ENCODE data around the gene RGS9.

Gene RGS9

GRCh38 chr17:65100316-65101140 is 36.6 kb upstream of the RGS9 start:
- Histone ChIP-seq H3K27me3 (ENCODE audit: control insufficient read depth, insufficient read depth, low read length, poor library complexity, severe bottlenecking) (no peaks in the 10 kb centered on the region), H3K27ac (ENCODE audit: insufficient read depth, low read depth, low read length, poor library complexity, severe bottlenecking) (no peak overlapping the region)
- WGBS, 2 experiments = 10 to 11% methylated on average over 50 of the region's 50 CpGs

GRCh38 chr17:65101371-65101770 is 35.8 kb upstream of the RGS9 start:
- H3K4me3 ChIP-seq (ENCODE audit: insufficient read depth, low read depth, low read length) = no peak overlapping the region
- H3K9me3 ChIP-seq (ENCODE audit: control insufficient read depth, low read length) = no peaks in the 10 kb centered on the region

More at GRCh38 chr17:65100316-65101140, 36.6 kb upstream of the RGS9 start:
- no peaks in the 10 kb centered on the region for H3K9me3 ChIP-seq (ENCODE audit: control insufficient read depth, low read length)
- peak overlapping the region; percentile 36 for H3K4me3 ChIP-seq (ENCODE audit: insufficient read depth, low read depth, low read length)
- H3K4me1 ChIP-seq (ENCODE audit: control insufficient read depth, insufficient read depth, low read length) = no peaks in the 10 kb centered on the region
- no peaks in the 10 kb centered on the region for H3K36me3 ChIP-seq (ENCODE audit: control insufficient read depth, insufficient read depth, low read length)

DNA sequence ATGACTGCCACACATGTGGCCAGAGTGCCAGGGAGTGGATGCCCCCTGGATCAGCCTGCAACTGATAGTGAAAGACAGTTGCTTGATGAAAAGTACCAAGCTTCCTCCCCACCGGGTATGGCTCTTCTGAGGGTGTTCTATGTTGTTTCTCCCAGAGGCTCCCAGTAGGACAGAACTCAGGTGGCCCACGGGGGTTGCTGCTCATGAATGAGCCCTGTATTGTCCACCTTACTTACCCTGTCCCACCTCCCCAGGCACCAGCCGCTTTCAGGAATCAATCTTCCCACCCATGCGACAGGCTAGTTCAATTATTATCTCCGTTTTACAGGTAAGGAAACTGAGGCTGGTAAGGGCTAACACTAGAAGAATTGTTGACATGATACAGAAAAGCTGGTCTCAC is 34.9 kb upstream of the RGS9 start:
- Histone ChIP-seq H3K4me1 (ENCODE audit: control insufficient read depth, insufficient read depth, low read length) (no peaks in the 10 kb centered on the region), H3K27ac (ENCODE audit: insufficient read depth, low read depth, low read length, poor library complexity, severe bottlenecking) (no peak overlapping the region), H3K27me3 (ENCODE audit: control insufficient read depth, insufficient read depth, low read length, poor library complexity, severe bottlenecking) (no peaks in the 10 kb centered on the region), H3K36me3 (ENCODE audit: control insufficient read depth, insufficient read depth, low read length) (no peaks in the 10 kb centered on the region), H3K9me3 (ENCODE audit: control insufficient read depth, low read length) (no peaks in the 10 kb centered on the region), H3K4me3 (ENCODE audit: insufficient read depth, low read depth, low read length) (no peak overlapping the region)
- 83 to 85% methylated on average over 5 of the region's 5 CpGs for WGBS, 2 experiments

More at GRCh38 chr17:65101371-65101770, 35.8 kb upstream of the RGS9 start:
- no peaks in the 10 kb centered on the region for H3K36me3 ChIP-seq (ENCODE audit: control insufficient read depth, insufficient read depth, low read length)
- no peak overlapping the region for H3K27ac ChIP-seq (ENCODE audit: insufficient read depth, low read depth, low read length, poor library complexity, severe bottlenecking)
- H3K27me3 ChIP-seq (ENCODE audit: control insufficient read depth, insufficient read depth, low read length, poor library complexity, severe bottlenecking) = no peaks in the 10 kb centered on the region
- no peaks in the 10 kb centered on the region for H3K4me1 ChIP-seq (ENCODE audit: control insufficient read depth, insufficient read depth, low read length)
- 94% methylated on average over 6 of the region's 6 CpGs for WGBS, 2 experiments

GRCh38 chr17:65102788-65103187 is 34.4 kb upstream of the RGS9 start:
- Histone ChIP-seq H3K4me1 (ENCODE audit: control insufficient read depth, insufficient read depth, low read length) (no peaks in the 10 kb centered on the region), H3K4me3 (ENCODE audit: insufficient read depth, low read depth, low read length) (no peak overlapping the region), H3K27me3 (ENCODE audit: control insufficient read depth, insufficient read depth, low read length, poor library complexity, severe bottlenecking) (no peaks in the 10 kb centered on the region), H3K36me3 (ENCODE audit: control insufficient read depth, insufficient read depth, low read length) (no peaks in the 10 kb centered on the region), H3K9me3 (ENCODE audit: control insufficient read depth, low read length) (no peaks in the 10 kb centered on the region), H3K27ac (ENCODE audit: insufficient read depth, low read depth, low read length, poor library complexity, severe bottlenecking) (no peak overlapping the region)
- WGBS, 2 experiments = 73 to 75% methylated on average over 5 of the region's 5 CpGs

DNA sequence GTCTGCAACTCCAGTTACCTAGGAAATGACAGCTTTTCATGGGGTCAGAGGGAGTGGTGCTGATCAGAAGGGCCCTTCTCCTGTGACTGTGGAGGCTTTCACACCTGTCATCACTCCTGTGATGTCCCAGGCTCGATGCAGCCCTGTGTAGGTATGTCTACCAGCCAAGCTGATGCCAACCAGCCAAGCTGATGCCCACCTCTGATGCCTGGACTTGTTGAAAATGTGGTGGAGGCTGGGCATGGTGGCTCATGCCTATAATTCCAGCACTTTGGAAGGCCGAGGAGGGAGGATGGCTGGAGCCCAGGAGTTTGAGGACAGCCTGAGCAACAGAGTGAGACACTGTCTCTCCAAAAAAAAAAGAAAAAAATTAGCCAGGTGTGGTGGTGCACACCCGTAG is 33.7 kb upstream of the RGS9 start:
- Histone ChIP-seq H3K36me3 (ENCODE audit: control insufficient read depth, insufficient read depth, low read length) (no peaks in the 10 kb centered on the region), H3K27me3 (ENCODE audit: control insufficient read depth, insufficient read depth, low read length, poor library complexity, severe bottlenecking) (no peaks in the 10 kb centered on the region), H3K4me3 (ENCODE audit: insufficient read depth, low read depth, low read length) (no peak overlapping the region), H3K9me3 (ENCODE audit: control insufficient read depth, low read length) (no peaks in the 10 kb centered on the region), H3K4me1 (ENCODE audit: control insufficient read depth, insufficient read depth, low read length) (no peaks in the 10 kb centered on the region), H3K27ac (ENCODE audit: insufficient read depth, low read depth, low read length, poor library complexity, severe bottlenecking) (no peak overlapping the region)
- WGBS, 2 experiments = 90 to 91% methylated on average over 3 of the region's 3 CpGs

- WGBS, 2 experiments = 79 to 83% methylated on average over 5 of the region's 5 CpGs
- Histone ChIP-seq H3K4me1 (ENCODE audit: control insufficient read depth, insufficient read depth, low read length) (no peaks in the 10 kb centered on the region), H3K27ac (ENCODE audit: insufficient read depth, low read depth, low read length, poor library complexity, severe bottlenecking) (no peak overlapping the region), H3K9me3 (ENCODE audit: control insufficient read depth, low read length) (no peaks in the 10 kb centered on the region), H3K4me3 (ENCODE audit: insufficient read depth, low read depth, low read length) (no peak overlapping the region), H3K27me3 (ENCODE audit: control insufficient read depth, insufficient read depth, low read length, poor library complexity, severe bottlenecking) (no peaks in the 10 kb centered on the region), H3K36me3 (ENCODE audit: control insufficient read depth, insufficient read depth, low read length) (no peaks in the 10 kb centered on the region)
Observed at GRCh38 chr17:65103896-65104295, 33.3 kb upstream of the RGS9 start.

DNA sequence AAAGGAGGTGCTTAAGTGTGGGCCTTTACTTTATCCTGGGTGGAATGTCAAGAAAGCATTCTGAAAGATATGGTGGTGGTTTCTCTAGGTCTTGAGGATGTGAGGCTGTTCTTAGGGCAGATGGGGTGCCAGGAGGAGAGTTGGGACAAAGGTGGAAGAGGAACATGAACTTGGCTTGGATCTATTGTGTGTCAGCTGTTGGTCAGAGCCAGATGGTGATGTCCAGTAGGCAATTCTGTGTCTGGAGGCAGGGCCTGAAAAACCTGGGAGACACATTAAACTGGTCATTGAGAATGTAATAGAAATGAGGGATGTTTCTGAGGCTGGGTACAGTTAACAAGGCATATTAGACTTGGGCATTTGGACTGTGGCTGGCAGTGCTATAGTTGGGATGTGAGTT is 32.6 kb upstream of the RGS9 start:
- no peaks in the 10 kb centered on the region for H3K27me3 ChIP-seq (ENCODE audit: control insufficient read depth, insufficient read depth, low read length, poor library complexity, severe bottlenecking)
- no peak overlapping the region for H3K27ac ChIP-seq (ENCODE audit: insufficient read depth, low read depth, low read length, poor library complexity, severe bottlenecking)
- no peaks in the 10 kb centered on the region for H3K36me3 ChIP-seq (ENCODE audit: control insufficient read depth, insufficient read depth, low read length)
- H3K4me1 ChIP-seq (ENCODE audit: control insufficient read depth, insufficient read depth, low read length) = no peaks in the 10 kb centered on the region
- no peaks in the 10 kb centered on the region for H3K9me3 ChIP-seq (ENCODE audit: control insufficient read depth, low read length)
- no peak overlapping the region for H3K4me3 ChIP-seq (ENCODE audit: insufficient read depth, low read depth, low read length)

GRCh38 chr17:65104973-65105372 is 32.2 kb upstream of the RGS9 start:
- Histone ChIP-seq H3K4me3 (ENCODE audit: insufficient read depth, low read depth, low read length) (no peak overlapping the region), H3K4me1 (ENCODE audit: control insufficient read depth, insufficient read depth, low read length) (no peaks in the 10 kb centered on the region), H3K36me3 (ENCODE audit: control insufficient read depth, insufficient read depth, low read length) (no peaks in the 10 kb centered on the region), H3K27ac (ENCODE audit: insufficient read depth, low read depth, low read length, poor library complexity, severe bottlenecking) (no peak overlapping the region), H3K27me3 (ENCODE audit: control insufficient read depth, insufficient read depth, low read length, poor library complexity, severe bottlenecking) (no peaks in the 10 kb centered on the region), H3K9me3 (ENCODE audit: control insufficient read depth, low read length) (no peaks in the 10 kb centered on the region)
- 67 to 74% methylated on average over 6 of the region's 6 CpGs for WGBS, 2 experiments

DNA sequence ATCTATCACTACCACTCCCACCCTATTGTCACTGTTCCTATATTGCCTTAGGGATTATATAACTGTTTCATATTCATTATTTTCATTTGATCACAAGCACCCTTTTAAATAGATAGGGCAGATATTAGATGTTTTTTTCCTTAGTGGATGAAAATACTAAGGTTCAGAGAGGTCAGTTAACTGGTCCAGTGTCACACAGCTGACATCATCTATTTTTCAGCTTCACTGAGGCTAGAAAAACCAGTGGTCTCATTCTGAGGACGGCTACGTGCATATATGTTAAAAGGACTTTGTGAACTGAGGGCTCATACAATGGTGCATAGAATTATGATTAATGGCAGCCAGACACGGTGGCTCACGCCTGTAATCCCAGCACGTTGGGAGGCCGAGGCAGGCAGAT is 29.0 kb upstream of the RGS9 start:
- Histone ChIP-seq H3K36me3 (ENCODE audit: control insufficient read depth, insufficient read depth, low read length) (no peaks in the 10 kb centered on the region), H3K27me3 (ENCODE audit: control insufficient read depth, insufficient read depth, low read length, poor library complexity, severe bottlenecking) (no peaks in the 10 kb centered on the region), H3K4me1 (ENCODE audit: control insufficient read depth, insufficient read depth, low read length) (no peaks in the 10 kb centered on the region), H3K9me3 (ENCODE audit: control insufficient read depth, low read length) (no peaks in the 10 kb centered on the region), H3K27ac (ENCODE audit: insufficient read depth, low read depth, low read length, poor library complexity, severe bottlenecking) (no peak overlapping the region), H3K4me3 (ENCODE audit: insufficient read depth, low read depth, low read length) (no peak overlapping the region)
- 93 to 98% methylated on average over 6 of the region's 6 CpGs for WGBS, 2 experiments

- Histone ChIP-seq H3K36me3 (ENCODE audit: control insufficient read depth, insufficient read depth, low read length) (no peaks in the 10 kb centered on the region), H3K4me3 (ENCODE audit: insufficient read depth, low read depth, low read length) (no peak overlapping the region), H3K4me1 (ENCODE audit: control insufficient read depth, insufficient read depth, low read length) (no peaks in the 10 kb centered on the region), H3K27me3 (ENCODE audit: control insufficient read depth, insufficient read depth, low read length, poor library complexity, severe bottlenecking) (no peaks in the 10 kb centered on the region), H3K27ac (ENCODE audit: insufficient read depth, low read depth, low read length, poor library complexity, severe bottlenecking) (no peak overlapping the region), H3K9me3 (ENCODE audit: control insufficient read depth, low read length) (no peaks in the 10 kb centered on the region)
- 47% methylated on average over 6 of the region's 6 CpGs for WGBS, 2 experiments
Observed at GRCh38 chr17:65109543-65109942, 27.6 kb upstream of the RGS9 start.

All from ectodermal cell (in vitro differentiated cells).